ENCODE results near the gene DLG3. TPM values are rescaled to one million over a fixed set of nuclear protein-coding genes. Genes with fewer than 3 reads are reported as not detected.

DLG3 gene
- total RNA-seq, 3 donors from 2014 or later: 41.9 to 76.0 (median 72.8) TPM

DNA sequence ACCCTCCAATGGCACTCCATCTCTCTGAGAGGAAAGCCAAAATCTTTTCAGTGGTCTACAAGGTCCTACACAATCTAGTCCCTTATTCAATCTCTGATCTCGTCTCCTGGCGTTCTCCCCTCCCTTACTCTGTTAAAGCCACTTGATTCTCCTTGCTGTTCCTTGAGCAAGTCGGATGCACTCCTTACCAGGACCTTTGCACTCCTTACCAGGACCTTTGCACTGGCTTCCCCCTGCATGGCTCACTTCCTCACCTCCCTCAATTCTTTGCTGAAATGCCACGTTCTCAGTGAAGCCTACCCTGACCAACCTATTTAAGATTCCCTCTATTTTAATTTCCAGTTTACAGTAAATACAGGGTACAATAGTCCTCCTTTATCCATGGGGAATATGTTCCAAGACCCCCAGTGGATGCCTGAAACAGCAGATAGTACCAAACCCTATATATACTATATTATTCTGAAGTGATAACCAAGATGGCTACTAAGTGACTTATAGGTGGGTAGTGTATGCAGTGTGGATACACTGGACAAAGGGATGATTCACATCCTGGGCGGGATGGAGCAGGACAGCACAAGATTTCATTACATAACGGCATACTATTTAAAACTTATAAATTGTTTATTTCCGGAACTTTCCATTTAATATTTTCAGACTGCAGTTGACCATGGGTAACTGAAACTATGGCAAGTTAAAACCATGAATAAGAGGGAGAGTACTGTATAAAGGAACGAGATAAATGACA, 6.5 kb upstream of the DLG3 start:
- TF ChIP-seq, protein P1, sequence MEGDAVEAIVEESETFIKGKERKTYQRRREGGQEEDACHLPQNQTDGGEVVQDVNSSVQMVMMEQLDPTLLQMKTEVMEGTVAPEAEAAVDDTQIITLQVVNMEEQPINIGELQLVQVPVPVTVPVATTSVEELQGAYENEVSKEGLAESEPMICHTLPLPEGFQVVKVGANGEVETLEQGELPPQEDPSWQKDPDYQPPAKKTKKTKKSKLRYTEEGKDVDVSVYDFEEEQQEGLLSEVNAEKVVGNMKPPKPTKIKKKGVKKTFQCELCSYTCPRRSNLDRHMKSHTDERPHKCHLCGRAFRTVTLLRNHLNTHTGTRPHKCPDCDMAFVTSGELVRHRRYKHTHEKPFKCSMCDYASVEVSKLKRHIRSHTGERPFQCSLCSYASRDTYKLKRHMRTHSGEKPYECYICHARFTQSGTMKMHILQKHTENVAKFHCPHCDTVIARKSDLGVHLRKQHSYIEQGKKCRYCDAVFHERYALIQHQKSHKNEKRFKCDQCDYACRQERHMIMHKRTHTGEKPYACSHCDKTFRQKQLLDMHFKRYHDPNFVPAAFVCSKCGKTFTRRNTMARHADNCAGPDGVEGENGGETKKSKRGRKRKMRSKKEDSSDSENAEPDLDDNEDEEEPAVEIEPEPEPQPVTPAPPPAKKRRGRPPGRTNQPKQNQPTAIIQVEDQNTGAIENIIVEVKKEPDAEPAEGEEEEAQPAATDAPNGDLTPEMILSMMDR (IDR thresholded peaks at IDR 0.05): no peak
- Histone ChIP-seq H3K4me3 (no peak overlapping the region), H3K4me1 (ENCODE audit: low read depth) (no peaks in the 10 kb centered on the region), H3K36me3 (ENCODE audit: low read depth) (no peaks in the 10 kb centered on the region), H3K9me3 (no peaks in the 10 kb centered on the region)
- no peak for ATAC-seq
- DNase-seq: no peak
- intact Hi-C loops (cut with DNase I, micrococcal nuclease): no loop called here

DNA sequence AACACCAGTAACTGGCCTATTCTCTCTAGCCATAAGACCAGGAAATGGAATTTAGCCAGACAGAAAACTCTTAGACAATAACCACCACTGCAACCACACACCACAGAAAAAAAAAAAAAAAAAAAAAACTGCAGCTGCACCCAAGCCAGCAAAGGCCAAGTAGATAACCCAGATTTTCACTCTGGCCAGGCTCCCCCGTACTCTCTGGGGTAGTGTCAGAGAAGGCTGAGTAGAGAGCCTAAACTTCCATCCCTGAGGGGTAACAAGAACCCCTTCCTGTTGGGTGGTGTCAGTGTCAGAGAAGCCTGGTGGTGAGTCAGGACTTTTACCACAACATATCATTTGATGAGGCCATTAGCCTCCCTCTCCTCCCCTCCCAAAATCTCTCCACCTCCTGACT, 5.6 kb upstream of the DLG3 start:
- Histone ChIP-seq H3K9me3 (no peaks in the 10 kb centered on the region), H3K4me1 (ENCODE audit: low read depth) (no peaks in the 10 kb centered on the region), H3K4me3 (no peak overlapping the region), H3K36me3 (ENCODE audit: low read depth) (no peaks in the 10 kb centered on the region)
- TF ChIP-seq, protein P1 (IDR thresholded peaks at IDR 0.05): no peak
- intact Hi-C loops (cut with DNase I, micrococcal nuclease): no loop called here
- DNase-seq (no peak), ATAC-seq (no peak)

DNA sequence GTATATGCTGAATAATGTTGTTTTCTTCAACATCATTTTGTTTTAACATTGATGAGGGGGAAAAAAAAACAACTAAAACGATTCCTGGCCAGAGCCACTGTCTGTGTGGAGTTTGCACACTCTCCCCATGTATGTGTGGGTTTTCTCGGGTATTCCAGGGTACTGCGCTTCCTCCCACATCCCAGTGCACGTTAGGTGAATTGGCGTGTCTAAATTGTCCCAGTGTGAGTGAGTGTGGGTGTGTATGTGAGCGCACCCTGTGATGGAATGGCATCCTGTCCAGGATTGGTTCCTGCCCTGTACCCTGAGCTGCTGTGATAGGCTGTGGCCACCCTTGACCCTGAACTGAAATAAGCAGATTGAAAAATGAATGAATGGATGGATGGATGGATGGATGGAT, 2.4 kb upstream of the DLG3 start:
- intact Hi-C loops (cut with DNase I, micrococcal nuclease): no loop called here
- ATAC-seq: no peak
- no peaks in the 10 kb centered on the region for H3K9me3 ChIP-seq

DNA sequence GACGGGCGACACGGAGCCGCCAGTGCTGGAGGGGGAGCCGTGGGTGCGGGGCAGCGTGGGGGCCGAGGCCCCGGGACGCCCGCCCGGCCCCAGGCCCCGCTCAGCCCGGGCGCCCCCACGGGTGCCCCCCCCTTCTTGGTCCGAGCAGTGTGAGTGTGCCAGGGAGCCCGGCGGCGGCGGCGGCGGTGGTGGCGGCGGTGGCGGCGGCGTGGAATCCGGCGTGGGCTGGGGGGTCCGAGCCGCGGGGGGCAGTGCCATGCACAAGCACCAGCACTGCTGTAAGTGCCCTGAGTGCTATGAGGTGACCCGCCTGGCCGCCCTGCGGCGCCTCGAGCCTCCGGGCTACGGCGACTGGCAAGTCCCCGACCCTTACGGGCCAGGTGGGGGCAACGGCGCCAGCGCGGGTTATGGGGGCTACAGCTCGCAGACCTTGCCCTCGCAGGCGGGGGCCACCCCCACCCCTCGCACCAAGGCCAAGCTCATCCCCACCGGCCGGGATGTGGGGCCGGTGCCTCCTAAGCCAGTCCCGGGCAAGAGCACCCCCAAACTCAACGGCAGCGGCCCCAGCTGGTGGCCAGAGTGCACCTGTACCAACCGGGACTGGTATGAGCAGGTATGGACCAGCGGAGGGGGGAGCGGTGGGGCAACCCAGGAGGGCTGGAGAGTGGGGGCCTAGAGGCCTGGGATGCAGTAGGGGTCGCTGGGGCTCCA, 466 bp downstream of the DLG3 start:
- intact Hi-C loops (cut with DNase I, micrococcal nuclease): no loop called here
- DNase-seq: no peak
- TF ChIP-seq, protein P1 (IDR thresholded peaks at IDR 0.05): no peak
- Histone ChIP-seq H3K4me3 (no peak overlapping the region), H3K4me1 (ENCODE audit: low read depth) (no peaks in the 10 kb centered on the region), H3K9me3 (no peaks in the 10 kb centered on the region), H3K36me3 (ENCODE audit: low read depth) (no peaks in the 10 kb centered on the region)
- peak; percentile 28 for ATAC-seq

More for the DNA sequence above, 2.4 kb upstream of the DLG3 start:
- H3K4me1 ChIP-seq (ENCODE audit: low read depth): no peaks in the 10 kb centered on the region
- no peaks in the 10 kb centered on the region for H3K36me3 ChIP-seq (ENCODE audit: low read depth)
- H3K4me3 ChIP-seq: no peak overlapping the region
- no peak for DNase-seq
- TF ChIP-seq, protein P1 (IDR thresholded peaks at IDR 0.05): no peak

DNA sequence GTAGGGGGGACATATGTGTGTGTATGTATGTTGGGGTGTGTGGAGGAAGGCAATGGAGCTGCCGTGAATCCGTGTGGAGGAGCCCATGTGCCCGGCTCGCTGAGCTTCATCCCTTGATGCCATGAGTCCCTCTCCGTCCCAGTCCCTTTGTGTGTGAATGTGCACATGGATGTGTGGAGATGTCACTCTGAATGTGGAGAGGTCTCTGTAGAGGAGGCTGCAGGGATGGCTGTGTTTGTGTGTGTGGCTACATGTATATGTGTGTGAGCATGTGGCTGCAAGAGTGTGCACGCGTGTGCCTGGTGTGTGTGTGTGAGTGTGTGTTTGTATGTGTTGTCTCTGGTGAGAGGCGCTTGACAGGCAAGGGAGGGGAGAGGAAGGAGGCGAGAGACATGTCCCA, 1.3 kb downstream of the DLG3 start:
- TF ChIP-seq, protein P1 (IDR thresholded peaks at IDR 0.05): no peak
- Histone ChIP-seq H3K4me1 (ENCODE audit: low read depth) (no peaks in the 10 kb centered on the region), H3K4me3 (no peak overlapping the region), H3K9me3 (no peaks in the 10 kb centered on the region), H3K36me3 (ENCODE audit: low read depth) (no peaks in the 10 kb centered on the region)
- no peak for DNase-seq
- no peak for ATAC-seq
- intact Hi-C loops (cut with DNase I, micrococcal nuclease): no loop called here
